Eye (tissue), 1 donor: ENCODE measurements around the gene CREB3L1.
"Not testable (repeated sequence)": the region's sequence is repeated elsewhere in the genome, so short reads cannot be mapped to it uniquely, and the experiment has no call there.

Experiments
- DNase-seq: peaks from one replicate; pipeline ENCODE4 v3.0.0-alpha.2; 2015

CREB3L1 gene

GRCh38 chr11:46249103-46249937, 28.1 kb upstream of the CREB3L1 start:
- peak; percentile 43 for DNase-seq

- DNase-seq, result no peak
These were observed 27.3 kb upstream of the CREB3L1 start for GRCh38 chr11:46249938-46250744.

- DNase-seq, result no peak
These were observed 26.8 kb upstream of the CREB3L1 start for GRCh38 chr11:46250745-46251052.

- no peak for DNase-seq
These were observed 25.5 kb upstream of the CREB3L1 start for GRCh38 chr11:46251954-46252353.

GRCh38 chr11:46252373-46252914, 25.0 kb upstream of the CREB3L1 start:
- DNase-seq, result no peak

- DNase-seq, result no peak
These were observed 24.0 kb upstream of the CREB3L1 start for GRCh38 chr11:46253258-46254132.

- DNase-seq, result no peak
These were observed 23.4 kb upstream of the CREB3L1 start for GRCh38 chr11:46254133-46254491.

GRCh38 chr11:46256540-46257001, 20.9 kb upstream of the CREB3L1 start:
- no peak for DNase-seq

GRCh38 chr11:46259347-46259746, 18.1 kb upstream of the CREB3L1 start:
- not testable (repeated sequence) for DNase-seq

- DNase-seq, result no peak
These were observed 17.4 kb upstream of the CREB3L1 start for GRCh38 chr11:46259971-46260560.

- no peak for DNase-seq
These were observed 14.3 kb upstream of the CREB3L1 start for GRCh38 chr11:46263120-46263519.

GRCh38 chr11:46264030-46264429, 13.4 kb upstream of the CREB3L1 start:
- DNase-seq, result no peak

GRCh38 chr11:46264976-46265375, 12.5 kb upstream of the CREB3L1 start:
- no peak for DNase-seq

GRCh38 chr11:46265764-46266163, 11.7 kb upstream of the CREB3L1 start:
- DNase-seq, result no peak

GRCh38 chr11:46267930-46268329, 9.5 kb upstream of the CREB3L1 start:
- DNase-seq, result no peak

- DNase-seq, result no peak
These were observed 6.8 kb upstream of the CREB3L1 start for GRCh38 chr11:46270684-46271083.

- DNase-seq, result no peak
These were observed 6.1 kb upstream of the CREB3L1 start for GRCh38 chr11:46271407-46271806.

GRCh38 chr11:46271875-46272815, 5.3 kb upstream of the CREB3L1 start:
- DNase-seq, result no peak

GRCh38 chr11:46272816-46273427, 4.5 kb upstream of the CREB3L1 start:
- DNase-seq, result no peak

GRCh38 chr11:46273511-46274205, 3.8 kb upstream of the CREB3L1 start:
- no peak for DNase-seq
